A673 (cell line): Measurements from ENCODE around the gene SLC35A2.

Experiments
- EZH2 ChIP-seq: fragments of 200-600 bp; sonication (generic); IDR thresholded peaks from 2 replicates; pipeline ENCODE4 v1.6.1; 2017; ENCODE audit warnings: borderline replicate concordance, low read depth, mild to moderate bottlenecking, mixed read lengths, antibody characterized with exemption, low read length; ENCODE audit not compliant: poor library complexity, severe bottlenecking
- TF ChIP-seq, protein P1 (sequence below): fragments of 300-800, 200-600 bp; sonication (generic); conservative IDR thresholded peaks from 2 replicates; pipeline ENCODE4 v1.5.1; 2017; ENCODE audit warnings: low read depth, mild to moderate bottlenecking, antibody characterized with exemption, low read length, moderate library complexity, mixed read lengths

DNA sequence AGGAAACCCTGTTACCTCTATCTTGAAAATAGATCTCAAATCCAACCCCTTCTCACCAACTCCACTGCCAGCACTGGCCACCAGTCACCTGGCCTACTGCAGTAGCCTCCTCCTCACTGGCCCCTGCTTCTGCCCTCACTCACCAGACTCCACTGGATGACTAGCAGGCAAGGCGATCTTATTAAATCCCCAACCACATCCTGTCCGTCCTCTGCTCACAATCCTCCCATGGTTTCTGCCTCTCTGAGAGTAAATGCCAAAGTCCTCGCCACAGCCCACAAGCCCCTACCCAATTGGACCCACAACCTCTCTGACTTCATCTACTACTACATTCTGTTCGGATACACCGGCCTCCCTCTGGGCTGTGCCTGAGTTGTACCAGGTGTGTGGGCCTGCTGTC, 12.8 kb upstream of the SLC35A2 start:
- TF ChIP-seq, protein P1, sequence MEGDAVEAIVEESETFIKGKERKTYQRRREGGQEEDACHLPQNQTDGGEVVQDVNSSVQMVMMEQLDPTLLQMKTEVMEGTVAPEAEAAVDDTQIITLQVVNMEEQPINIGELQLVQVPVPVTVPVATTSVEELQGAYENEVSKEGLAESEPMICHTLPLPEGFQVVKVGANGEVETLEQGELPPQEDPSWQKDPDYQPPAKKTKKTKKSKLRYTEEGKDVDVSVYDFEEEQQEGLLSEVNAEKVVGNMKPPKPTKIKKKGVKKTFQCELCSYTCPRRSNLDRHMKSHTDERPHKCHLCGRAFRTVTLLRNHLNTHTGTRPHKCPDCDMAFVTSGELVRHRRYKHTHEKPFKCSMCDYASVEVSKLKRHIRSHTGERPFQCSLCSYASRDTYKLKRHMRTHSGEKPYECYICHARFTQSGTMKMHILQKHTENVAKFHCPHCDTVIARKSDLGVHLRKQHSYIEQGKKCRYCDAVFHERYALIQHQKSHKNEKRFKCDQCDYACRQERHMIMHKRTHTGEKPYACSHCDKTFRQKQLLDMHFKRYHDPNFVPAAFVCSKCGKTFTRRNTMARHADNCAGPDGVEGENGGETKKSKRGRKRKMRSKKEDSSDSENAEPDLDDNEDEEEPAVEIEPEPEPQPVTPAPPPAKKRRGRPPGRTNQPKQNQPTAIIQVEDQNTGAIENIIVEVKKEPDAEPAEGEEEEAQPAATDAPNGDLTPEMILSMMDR, result no peak
- no peak for TF ChIP-seq EZH2
